ENCODE results near the gene KCP.

Gene KCP

DNA sequence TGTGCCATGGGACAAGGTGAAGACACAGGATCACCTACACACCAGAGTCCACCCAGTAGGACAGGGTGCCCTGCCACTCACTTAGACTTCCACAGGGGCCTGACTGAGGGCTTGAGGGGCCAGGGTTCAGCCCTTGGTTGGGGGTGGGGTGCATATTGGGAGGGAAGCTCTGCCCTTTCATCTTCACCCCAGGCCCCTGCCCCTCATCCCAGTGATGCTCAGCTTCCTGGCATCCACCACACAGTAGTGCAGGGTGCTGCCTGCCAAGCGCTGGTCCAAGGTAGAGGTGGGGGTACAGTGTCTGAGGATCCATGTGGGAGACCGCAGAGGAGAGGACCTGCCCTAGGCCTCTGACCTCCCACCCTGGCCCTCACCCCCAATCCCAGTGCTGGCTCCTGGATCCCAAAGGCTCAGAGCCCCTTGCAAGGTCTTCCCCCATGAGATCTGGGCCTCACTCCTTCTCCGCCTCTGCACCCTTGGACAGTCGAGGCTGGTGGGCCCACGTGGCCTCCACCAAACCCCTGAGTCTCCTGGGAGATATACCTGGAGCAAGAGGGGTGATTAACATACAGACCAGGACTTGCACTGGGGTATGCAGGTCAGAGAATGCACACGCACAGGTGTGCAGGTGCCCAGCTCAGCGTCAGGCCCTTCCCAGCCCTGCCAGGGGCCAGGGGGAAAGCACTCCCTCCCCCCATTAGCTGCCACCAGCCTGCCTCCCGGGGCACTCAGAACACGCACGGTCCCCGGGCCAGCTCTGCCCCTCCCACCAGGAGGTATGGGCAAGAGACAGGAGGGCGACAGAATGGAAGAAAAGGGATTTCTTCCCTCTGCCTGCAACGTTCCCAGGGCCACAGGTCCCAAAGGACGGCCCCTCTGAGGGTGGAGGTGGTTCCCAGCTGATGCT is 18.6 kb upstream of the KCP start:
- Histone ChIP-seq H4K20me1 (ENCODE audit: insufficient read depth, low read length, poor library complexity, severe bottlenecking) (no peaks in the 10 kb centered on the region), H3K79me2 (ENCODE audit: insufficient read depth, low read length) (peaks cover 19% of the 10 kb centered on the region), H3K27me3 (ENCODE audit: insufficient read depth, low read length, poor library complexity, severe bottlenecking) (no peaks in the 10 kb centered on the region), H3K9ac (ENCODE audit: low read depth, low read length, poor library complexity, severe bottlenecking) (no peak overlapping the region), H3K4me1 (ENCODE audit: insufficient read depth, low read length, poor library complexity, severe bottlenecking) (peaks cover 20% of the 10 kb centered on the region), H3K4me3 (ENCODE audit: low read length, poor library complexity, severe bottlenecking) (no peak overlapping the region), H3K9me3 (ENCODE audit: insufficient read depth, low read depth, low read length) (no peaks in the 10 kb centered on the region), H3K4me2 (ENCODE audit: low read depth, low read length, poor library complexity, severe bottlenecking) (no peak overlapping the region), H2AFZ (ENCODE audit: low read length) (no peak overlapping the region), H3K36me3 (ENCODE audit: insufficient read depth, low read length) (no peaks in the 10 kb centered on the region), H3K9me2 (replicated peaks; ENCODE audit: low read depth, low read length) (no peaks in the 10 kb centered on the region), H3F3A (ENCODE audit: low read depth) (no peaks in the 10 kb centered on the region)
- TF ChIP-seq, protein P1, sequence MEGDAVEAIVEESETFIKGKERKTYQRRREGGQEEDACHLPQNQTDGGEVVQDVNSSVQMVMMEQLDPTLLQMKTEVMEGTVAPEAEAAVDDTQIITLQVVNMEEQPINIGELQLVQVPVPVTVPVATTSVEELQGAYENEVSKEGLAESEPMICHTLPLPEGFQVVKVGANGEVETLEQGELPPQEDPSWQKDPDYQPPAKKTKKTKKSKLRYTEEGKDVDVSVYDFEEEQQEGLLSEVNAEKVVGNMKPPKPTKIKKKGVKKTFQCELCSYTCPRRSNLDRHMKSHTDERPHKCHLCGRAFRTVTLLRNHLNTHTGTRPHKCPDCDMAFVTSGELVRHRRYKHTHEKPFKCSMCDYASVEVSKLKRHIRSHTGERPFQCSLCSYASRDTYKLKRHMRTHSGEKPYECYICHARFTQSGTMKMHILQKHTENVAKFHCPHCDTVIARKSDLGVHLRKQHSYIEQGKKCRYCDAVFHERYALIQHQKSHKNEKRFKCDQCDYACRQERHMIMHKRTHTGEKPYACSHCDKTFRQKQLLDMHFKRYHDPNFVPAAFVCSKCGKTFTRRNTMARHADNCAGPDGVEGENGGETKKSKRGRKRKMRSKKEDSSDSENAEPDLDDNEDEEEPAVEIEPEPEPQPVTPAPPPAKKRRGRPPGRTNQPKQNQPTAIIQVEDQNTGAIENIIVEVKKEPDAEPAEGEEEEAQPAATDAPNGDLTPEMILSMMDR (conservative IDR thresholded peaks at IDR 0.05; ENCODE audit: low read length) = no peak

DNA sequence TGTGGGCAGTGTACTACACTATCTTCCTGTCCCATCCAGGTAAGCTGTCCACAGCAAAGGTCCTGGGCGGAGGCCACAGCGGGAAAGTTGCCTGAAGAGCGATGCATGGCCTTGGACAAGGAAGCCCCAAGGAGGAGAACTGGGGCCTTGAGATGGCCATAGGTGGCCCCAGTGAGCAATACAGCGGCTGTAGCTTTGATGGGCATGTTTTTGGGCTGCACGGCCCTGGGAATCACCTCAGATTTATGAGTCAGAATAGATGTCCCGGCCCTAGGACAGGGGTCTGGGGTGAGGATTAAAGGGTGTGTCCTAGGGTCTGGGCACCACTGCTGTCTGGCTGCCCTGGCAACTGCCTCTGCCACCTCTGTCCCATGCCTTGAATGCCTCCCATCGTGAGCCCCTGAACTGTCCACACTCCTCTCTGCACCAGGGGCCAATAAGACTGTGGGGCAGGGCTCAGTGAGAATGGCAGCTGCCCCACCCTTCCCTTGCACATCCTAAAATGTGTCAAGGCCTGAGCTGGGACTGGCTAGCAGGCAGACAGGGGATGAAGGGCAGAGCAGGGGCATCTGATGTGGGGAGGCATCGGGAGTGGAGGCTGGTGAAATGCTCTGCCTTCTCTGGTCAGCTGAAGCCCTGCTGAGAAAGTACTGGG is 17.8 kb upstream of the KCP start:
- no peak overlapping the region for H2AFZ ChIP-seq (ENCODE audit: low read length)
- H3K4me1 ChIP-seq (ENCODE audit: insufficient read depth, low read length, poor library complexity, severe bottlenecking) = peaks cover 13% of the 10 kb centered on the region
- no peak overlapping the region for H3K4me3 ChIP-seq (ENCODE audit: low read length, poor library complexity, severe bottlenecking)
- H3F3A ChIP-seq (ENCODE audit: low read depth) = no peaks in the 10 kb centered on the region
- H3K36me3 ChIP-seq (ENCODE audit: insufficient read depth, low read length) = no peaks in the 10 kb centered on the region
- no peak overlapping the region for H3K9ac ChIP-seq (ENCODE audit: low read depth, low read length, poor library complexity, severe bottlenecking)
- TF ChIP-seq, protein P1 (conservative IDR thresholded peaks at IDR 0.05; ENCODE audit: low read length) = peak; percentile 30
- no peak for TF ChIP-seq EZH2phosphoT487 (IDR thresholded peaks at IDR 0.05; ENCODE audit: borderline replicate concordance)
- H4K20me1 ChIP-seq (ENCODE audit: insufficient read depth, low read length, poor library complexity, severe bottlenecking) = no peaks in the 10 kb centered on the region
- no peaks in the 10 kb centered on the region for H3K9me2 ChIP-seq (replicated peaks; ENCODE audit: low read depth, low read length)
- no peaks in the 10 kb centered on the region for H3K27me3 ChIP-seq (ENCODE audit: insufficient read depth, low read length, poor library complexity, severe bottlenecking)
- no peak overlapping the region for H3K4me2 ChIP-seq (ENCODE audit: low read depth, low read length, poor library complexity, severe bottlenecking)
- H3K79me2 ChIP-seq (ENCODE audit: insufficient read depth, low read length) = peaks cover 13% of the 10 kb centered on the region
- no peaks in the 10 kb centered on the region for H3K9me3 ChIP-seq (ENCODE audit: insufficient read depth, low read depth, low read length)

DNA sequence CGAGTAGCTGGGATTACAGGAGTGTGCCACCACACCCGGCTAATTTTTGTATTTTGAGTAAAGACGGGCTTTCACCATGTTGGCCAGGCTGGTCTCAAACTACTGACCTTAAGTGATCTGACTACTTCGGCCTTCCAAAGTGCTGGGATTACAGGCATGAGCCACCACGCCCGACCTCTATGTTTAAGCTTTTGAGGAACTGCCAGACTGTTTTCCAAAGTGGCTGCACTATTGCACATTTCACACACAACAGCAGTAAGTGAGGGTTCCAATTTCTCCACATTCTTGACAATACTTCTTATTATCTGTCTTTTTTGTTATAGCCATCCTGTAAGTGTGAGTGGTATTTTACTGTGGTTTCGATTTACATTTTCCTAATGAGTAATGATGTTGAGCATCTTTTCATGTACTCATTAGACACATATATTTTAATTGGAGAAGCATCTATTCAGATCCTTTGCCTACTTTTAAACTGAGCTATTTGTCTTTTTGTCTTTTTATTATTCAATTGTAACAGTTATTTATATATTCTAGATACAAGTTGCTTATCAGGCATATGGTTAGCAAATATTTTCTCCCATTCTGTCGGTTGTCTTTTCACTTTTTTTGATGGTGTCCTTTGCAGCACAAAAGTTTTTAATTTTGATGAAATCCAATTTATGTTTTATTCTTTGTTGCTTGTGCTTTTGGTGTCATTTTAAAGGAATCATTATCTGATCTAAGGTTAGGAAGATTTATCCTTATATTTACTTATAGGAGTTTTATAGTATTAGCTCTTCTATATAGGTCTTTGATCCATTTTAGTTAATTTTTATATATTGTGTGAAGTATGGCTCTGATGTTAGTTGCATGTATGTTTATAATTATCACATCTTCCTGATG is 14.4 kb upstream of the KCP start:
- no peaks in the 10 kb centered on the region for H3F3A ChIP-seq (ENCODE audit: low read depth)
- H3K9ac ChIP-seq (ENCODE audit: low read depth, low read length, poor library complexity, severe bottlenecking) = no peak overlapping the region
- no peaks in the 10 kb centered on the region for H3K4me1 ChIP-seq (ENCODE audit: insufficient read depth, low read length, poor library complexity, severe bottlenecking)
- no peaks in the 10 kb centered on the region for H3K9me2 ChIP-seq (replicated peaks; ENCODE audit: low read depth, low read length)
- H4K20me1 ChIP-seq (ENCODE audit: insufficient read depth, low read length, poor library complexity, severe bottlenecking) = no peaks in the 10 kb centered on the region
- no peaks in the 10 kb centered on the region for H3K36me3 ChIP-seq (ENCODE audit: insufficient read depth, low read length)
- H3K4me2 ChIP-seq (ENCODE audit: low read depth, low read length, poor library complexity, severe bottlenecking) = no peak overlapping the region
- H3K4me3 ChIP-seq (ENCODE audit: low read length, poor library complexity, severe bottlenecking) = no peak overlapping the region
- no peaks in the 10 kb centered on the region for H3K9me3 ChIP-seq (ENCODE audit: insufficient read depth, low read depth, low read length)
- H3K79me2 ChIP-seq (ENCODE audit: insufficient read depth, low read length) = no peaks in the 10 kb centered on the region
- no peak for TF ChIP-seq EZH2phosphoT487 (IDR thresholded peaks at IDR 0.05; ENCODE audit: borderline replicate concordance)
- TF ChIP-seq, protein P1 (conservative IDR thresholded peaks at IDR 0.05; ENCODE audit: low read length) = no peak
- no peaks in the 10 kb centered on the region for H3K27me3 ChIP-seq (ENCODE audit: insufficient read depth, low read length, poor library complexity, severe bottlenecking)
- H2AFZ ChIP-seq (ENCODE audit: low read length) = no peak overlapping the region
